Activated T-cell treated with anti-CD3 and anti-CD28 coated beads, Interleukin-2, amount 50 U/mL, for 24 hours (primary cell): ENCODE results near the gene FMNL3.
"Not testable (repeated sequence)": the region's sequence is repeated elsewhere in the genome, so short reads cannot be mapped to it uniquely, and the experiment has no call there.

ENCODE experiments used
- DNase-seq: peaks from one replicate; pipeline ENCODE4 v3.0.0-alpha.2; 2020
- H3K27ac Mint-ChIP-seq: 2 replicates; pipeline ENCODE4 v1.8.0; 2020; ENCODE audit warnings: mild to moderate bottlenecking, mixed read lengths
- H3K27me3 Mint-ChIP-seq: 2 replicates; pipeline ENCODE4 v1.8.0; 2020; ENCODE audit warnings: mixed read lengths
- H3K36me3 Mint-ChIP-seq: 2 replicates; pipeline ENCODE4 v1.8.0; 2020; ENCODE audit warnings: low read depth, mixed read lengths
- H3K4me1 Mint-ChIP-seq: 2 replicates; pipeline ENCODE4 v1.8.0; 2020; ENCODE audit warnings: low read depth, mixed read lengths
- H3K4me3 Mint-ChIP-seq: 2 replicates; pipeline ENCODE4 v1.8.0; 2020; ENCODE audit warnings: mild to moderate bottlenecking, moderate library complexity, mixed read lengths
- H3K9me3 Mint-ChIP-seq: 2 replicates; pipeline ENCODE4 v1.8.0; 2020; ENCODE audit warnings: mixed read lengths

Gene FMNL3

DNA sequence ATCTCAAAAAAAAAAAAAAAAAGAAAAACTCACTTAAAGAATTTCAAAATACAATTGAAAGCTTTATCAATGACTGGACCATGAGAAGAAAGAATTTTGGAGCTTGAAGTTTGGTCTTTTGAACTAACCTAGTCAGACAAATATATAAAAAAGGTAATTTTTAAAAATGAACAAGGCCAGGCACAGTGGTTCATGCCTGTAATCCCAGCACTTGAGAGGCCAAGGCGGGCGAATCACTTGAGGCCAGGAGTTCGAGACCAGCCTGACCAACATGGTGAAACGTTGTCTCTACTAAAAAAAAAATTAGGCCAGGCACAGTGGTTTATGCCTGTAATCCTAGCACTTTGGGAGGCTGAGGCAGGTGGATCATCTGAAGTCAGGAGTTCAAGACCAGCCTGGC is 96.4 kb downstream of the FMNL3 start:
- H3K36me3 Mint-ChIP-seq, H3K9me3 Mint-ChIP-seq, H3K4me1 Mint-ChIP-seq, H3K4me3 Mint-ChIP-seq, H3K27ac Mint-ChIP-seq, DNase-seq: not testable (repeated sequence)
- peaks cover 18% of the 10 kb centered on the region for H3K27me3 Mint-ChIP-seq

DNA sequence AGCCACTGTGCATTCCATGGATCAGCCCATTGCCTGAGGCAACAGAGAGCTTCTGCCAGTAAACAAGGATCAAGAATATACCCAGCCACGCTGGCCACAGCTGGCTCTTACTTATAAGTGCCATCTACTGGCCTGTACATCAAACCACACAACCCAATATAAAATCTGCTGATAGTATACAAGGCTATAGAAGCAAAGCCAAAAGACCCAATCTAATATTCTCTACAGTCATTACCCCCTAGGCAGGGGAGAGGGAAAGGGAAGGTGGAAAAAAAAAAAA is 97.4 kb downstream of the FMNL3 start:
- peaks cover 3% of the 10 kb centered on the region for H3K9me3 Mint-ChIP-seq
- no peaks in the 10 kb centered on the region for H3K36me3 Mint-ChIP-seq
- peaks cover 2% of the 10 kb centered on the region for H3K4me1 Mint-ChIP-seq
- peaks cover 18% of the 10 kb centered on the region for H3K27me3 Mint-ChIP-seq
- DNase-seq, result no peak
- no peak overlapping the region for H3K4me3 Mint-ChIP-seq
- H3K27ac Mint-ChIP-seq, result no peak overlapping the region

- peaks cover 3% of the 10 kb centered on the region for H3K9me3 Mint-ChIP-seq
- peaks cover 2% of the 10 kb centered on the region for H3K4me1 Mint-ChIP-seq
- H3K36me3 Mint-ChIP-seq, result no peaks in the 10 kb centered on the region
- H3K27me3 Mint-ChIP-seq, result peaks cover 15% of the 10 kb centered on the region
- DNase-seq, result no peak
- H3K4me3 Mint-ChIP-seq, result no peak overlapping the region
- H3K27ac Mint-ChIP-seq, result no peak overlapping the region
Measured at GRCh38 chr12:49609059-49609874, 97.9 kb downstream of the FMNL3 start.

DNA sequence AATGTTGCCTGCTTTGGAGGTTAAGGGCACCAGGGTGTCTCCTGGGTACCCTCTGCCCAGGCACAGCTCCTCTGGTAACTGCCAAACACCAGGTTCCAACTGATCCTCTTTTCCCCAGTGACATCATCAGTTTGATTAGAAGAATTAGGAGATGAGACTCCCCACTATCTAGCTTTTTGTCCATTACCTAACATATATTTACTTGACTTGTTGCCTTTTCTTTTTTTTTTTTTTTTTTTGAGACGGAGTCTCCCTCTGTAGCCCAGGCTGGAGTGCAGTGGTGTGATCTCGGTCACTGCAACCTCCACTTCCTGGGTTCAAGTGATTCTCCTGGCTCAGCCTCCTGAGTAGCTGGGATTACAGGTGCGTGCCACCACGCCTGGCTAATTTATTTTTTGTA is 101.7 kb downstream of the FMNL3 start, which contains the start of gene FAM186B:
FAM186B (minus strand) TSS at position 101 of the 400 bp plus-strand sequence. CDS start 162 bp downstream, outside the sequence.
- H3K4me1 Mint-ChIP-seq, H3K27me3 Mint-ChIP-seq, H3K27ac Mint-ChIP-seq, DNase-seq, H3K4me3 Mint-ChIP-seq, H3K9me3 Mint-ChIP-seq, H3K36me3 Mint-ChIP-seq: not testable (repeated sequence)

DNA sequence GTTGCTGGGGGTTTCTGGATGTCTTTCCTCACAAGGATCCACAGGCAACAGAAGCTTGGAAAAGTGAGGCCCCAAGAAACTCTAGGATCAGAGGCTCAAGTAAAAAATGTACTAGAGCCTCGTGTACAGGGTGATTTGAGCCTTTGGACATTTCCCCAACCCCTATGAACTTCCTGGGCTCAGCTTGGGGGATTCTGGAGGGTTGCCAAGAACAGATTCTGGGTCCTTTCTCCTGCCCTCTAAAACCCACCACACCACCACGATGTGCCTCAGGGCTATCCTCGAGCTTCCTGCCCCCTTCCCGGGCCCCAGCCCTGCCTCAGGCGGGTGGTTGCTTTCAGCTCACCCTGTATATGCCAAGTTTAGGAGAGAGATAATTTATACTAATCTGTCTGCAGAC is 102.3 kb downstream of the FMNL3 start:
- no peaks in the 10 kb centered on the region for H3K4me1 Mint-ChIP-seq
- peaks cover 5% of the 10 kb centered on the region for H3K27me3 Mint-ChIP-seq
- no peak for DNase-seq
- H3K36me3 Mint-ChIP-seq, result no peaks in the 10 kb centered on the region
- no peaks in the 10 kb centered on the region for H3K9me3 Mint-ChIP-seq
- no peak overlapping the region for H3K27ac Mint-ChIP-seq
- no peak overlapping the region for H3K4me3 Mint-ChIP-seq

DNA sequence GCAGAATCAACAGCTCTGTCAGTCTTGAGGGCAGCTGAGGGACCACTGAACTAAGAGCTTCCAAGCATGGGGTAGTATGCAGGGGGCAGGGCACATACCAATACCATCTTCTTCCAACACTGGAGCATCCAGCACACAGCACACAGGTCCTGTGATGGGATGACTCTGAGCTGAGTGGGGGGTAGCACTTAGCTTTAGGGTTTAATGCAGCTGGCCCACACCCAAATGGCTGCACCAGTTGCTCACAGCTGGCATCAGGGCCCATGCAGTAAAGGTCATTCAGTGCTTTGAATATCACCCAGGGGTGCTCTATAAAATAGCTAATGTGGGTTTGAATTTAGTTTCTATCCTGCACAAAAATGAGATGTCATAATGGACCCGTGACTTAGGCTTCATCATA is 103.5 kb downstream of the FMNL3 start:
- no peaks in the 10 kb centered on the region for H3K36me3 Mint-ChIP-seq
- H3K27me3 Mint-ChIP-seq, result peaks cover 3% of the 10 kb centered on the region
- H3K4me3 Mint-ChIP-seq, result no peak overlapping the region
- H3K27ac Mint-ChIP-seq, result no peak overlapping the region
- no peaks in the 10 kb centered on the region for H3K4me1 Mint-ChIP-seq
- no peaks in the 10 kb centered on the region for H3K9me3 Mint-ChIP-seq
- no peak for DNase-seq

DNA sequence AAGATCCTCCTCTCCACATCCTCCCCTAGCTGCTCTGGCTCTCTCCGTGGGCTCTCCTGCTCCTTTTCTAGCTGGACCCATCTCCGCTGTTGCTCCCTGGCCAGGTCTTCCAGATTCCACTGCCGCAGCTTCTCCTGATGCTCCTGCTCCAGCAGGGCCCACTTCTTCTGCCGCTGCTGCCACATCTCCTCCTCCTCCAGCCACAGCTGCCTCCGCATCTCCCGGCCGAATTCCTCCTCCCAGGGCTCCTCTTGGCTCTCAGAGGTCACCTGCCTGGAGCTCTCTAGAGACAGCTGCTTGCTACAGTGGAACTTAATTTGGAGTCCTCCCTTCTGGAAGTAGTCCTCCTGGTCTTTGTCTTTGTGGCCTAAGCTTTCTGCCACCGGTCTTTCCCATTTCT is 107.2 kb downstream of the FMNL3 start:
- no peaks in the 10 kb centered on the region for H3K36me3 Mint-ChIP-seq
- no peak overlapping the region for H3K4me3 Mint-ChIP-seq
- no peaks in the 10 kb centered on the region for H3K27me3 Mint-ChIP-seq
- no peak for DNase-seq
- no peaks in the 10 kb centered on the region for H3K4me1 Mint-ChIP-seq
- no peaks in the 10 kb centered on the region for H3K9me3 Mint-ChIP-seq
- no peak overlapping the region for H3K27ac Mint-ChIP-seq

- Mint-ChIP-seq H3K27ac (no peak overlapping the region), H3K4me1 (no peaks in the 10 kb centered on the region), H3K27me3 (no peaks in the 10 kb centered on the region), H3K9me3 (no peaks in the 10 kb centered on the region), H3K4me3 (no peak overlapping the region), H3K36me3 (no peaks in the 10 kb centered on the region)
- DNase-seq, result no peak
Measured at GRCh38 chr12:49598527-49598926, 108.7 kb downstream of the FMNL3 start.

- Mint-ChIP-seq H3K27me3 (no peaks in the 10 kb centered on the region), H3K4me3 (no peak overlapping the region), H3K4me1 (no peaks in the 10 kb centered on the region), H3K36me3 (peaks cover 51% of the 10 kb centered on the region), H3K27ac (no peak overlapping the region), H3K9me3 (peaks cover 3% of the 10 kb centered on the region)
- no peak for DNase-seq
Measured at GRCh38 chr12:49588721-49589516, 118.3 kb downstream of the FMNL3 start.

GRCh38 chr12:49588281-49588680 is 118.9 kb downstream of the FMNL3 start:
- H3K36me3 Mint-ChIP-seq, result peaks cover 57% of the 10 kb centered on the region
- H3K27me3 Mint-ChIP-seq, result no peaks in the 10 kb centered on the region
- H3K4me1 Mint-ChIP-seq, result no peaks in the 10 kb centered on the region
- peaks cover 3% of the 10 kb centered on the region for H3K9me3 Mint-ChIP-seq
- H3K4me3 Mint-ChIP-seq, result no peak overlapping the region
- no peak for DNase-seq
- no peak overlapping the region for H3K27ac Mint-ChIP-seq

- peaks cover 65% of the 10 kb centered on the region for H3K36me3 Mint-ChIP-seq
- H3K27me3 Mint-ChIP-seq, result no peaks in the 10 kb centered on the region
- H3K4me3 Mint-ChIP-seq, result no peak overlapping the region
- peaks cover 3% of the 10 kb centered on the region for H3K9me3 Mint-ChIP-seq
- DNase-seq, result no peak
- H3K4me1 Mint-ChIP-seq, result peaks cover 3% of the 10 kb centered on the region
- no peak overlapping the region for H3K27ac Mint-ChIP-seq
Measured at GRCh38 chr12:49587174-49587908, 119.9 kb downstream of the FMNL3 start.
